HCT116 (cell line): ENCODE data around the gene A2M.

ENCODE experiments used
- CTCF ChIP-seq, 3 experiments: fragments of 200-600 bp in 1 of 3; sonication (generic) in 1 of 3; IDR thresholded peaks in 2 of 3; conservative IDR thresholded peaks in 1 of 3; 2 replicates each; pipeline ENCODE4 v1.5.1; 2012 to 2017; ENCODE audit warnings: low read depth in 2 of 3, low read length in 2 of 3, antibody characterized with exemption in 1 of 3, borderline replicate concordance in 1 of 3, control low read depth in 1 of 3, mild to moderate bottlenecking in 1 of 3, mixed read lengths in 1 of 3, mixed run types in 1 of 3, moderate library complexity in 1 of 3; ENCODE audit not compliant: insufficient read depth in 1 of 3
- POLR2A ChIP-seq: IDR thresholded peaks from 2 replicates; pipeline ENCODE4 v1.7.0; 2011; ENCODE audit warnings: borderline replicate concordance; ENCODE audit not compliant: insufficient read depth, insufficient read length; ENCODE audit errors: extremely low read depth

- no peak for TF ChIP-seq POLR2A
- peak in 2 of 3 experiments; percentile 34 to 48; a peak in 4 of 6 replicates for TF ChIP-seq CTCF (IDR thresholded peaks at IDR 0.05 in 2 of 3, conservative IDR thresholded peaks at IDR 0.05 in 1 of 3; ENCODE audit: borderline replicate concordance in 1 of 3, insufficient read depth in 1 of 3, low read depth in 2 of 3, low read length in 2 of 3)
These were observed 51.4 kb downstream of the A2M start for GRCh38 chr12:9064201-9064814.
